ENCODE measurements around the gene SSRP1.

SSRP1 gene

GRCh38 chr11:57321388-57322255 is 14.1 kb downstream of the SSRP1 start:
- FAIRE-seq (no peak), DNase-seq (ENCODE audit: extremely low spot score, insufficient read length, low read depth) (no peak)

- DNase-seq (ENCODE audit: extremely low spot score, insufficient read length, low read depth): no peak
- no peak for FAIRE-seq
These were observed 14.8 kb downstream of the SSRP1 start for GRCh38 chr11:57320719-57321387.

DNA sequence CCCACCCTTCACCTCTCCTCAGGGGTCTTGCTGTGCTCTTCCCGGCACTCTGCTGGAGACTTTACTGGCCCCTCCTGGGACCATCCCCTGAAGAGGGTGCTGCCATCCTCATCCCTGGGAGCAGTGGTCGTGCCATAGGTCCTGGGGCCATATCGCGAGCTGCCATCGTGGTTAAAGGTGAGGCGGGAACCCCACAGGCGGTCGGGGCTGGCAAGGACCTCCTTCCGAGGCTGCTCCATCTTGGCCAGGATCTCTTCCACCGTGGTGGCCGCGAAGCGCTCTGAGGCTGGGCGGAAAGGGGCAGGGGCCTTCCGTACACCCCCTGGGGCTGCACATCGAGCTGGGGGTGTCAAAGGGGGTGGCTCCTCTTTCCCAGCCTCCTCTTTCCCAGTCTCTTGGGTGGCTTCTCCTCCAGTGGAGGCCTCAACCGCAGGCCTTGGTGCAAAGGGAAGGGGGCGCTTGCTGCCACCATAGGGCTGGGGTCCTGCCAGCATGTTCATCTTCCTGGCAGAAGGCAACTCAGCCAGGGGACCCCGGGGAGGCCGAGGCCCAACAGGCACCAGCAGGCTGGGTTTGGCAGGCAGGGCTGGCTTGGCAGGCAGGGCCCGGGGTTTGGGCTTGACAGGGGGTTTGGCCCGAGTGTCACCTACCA is 15.5 kb downstream of the SSRP1 start:
- no peak for FAIRE-seq
- DNase-seq (ENCODE audit: extremely low spot score, insufficient read length, low read depth): no peak

DNA sequence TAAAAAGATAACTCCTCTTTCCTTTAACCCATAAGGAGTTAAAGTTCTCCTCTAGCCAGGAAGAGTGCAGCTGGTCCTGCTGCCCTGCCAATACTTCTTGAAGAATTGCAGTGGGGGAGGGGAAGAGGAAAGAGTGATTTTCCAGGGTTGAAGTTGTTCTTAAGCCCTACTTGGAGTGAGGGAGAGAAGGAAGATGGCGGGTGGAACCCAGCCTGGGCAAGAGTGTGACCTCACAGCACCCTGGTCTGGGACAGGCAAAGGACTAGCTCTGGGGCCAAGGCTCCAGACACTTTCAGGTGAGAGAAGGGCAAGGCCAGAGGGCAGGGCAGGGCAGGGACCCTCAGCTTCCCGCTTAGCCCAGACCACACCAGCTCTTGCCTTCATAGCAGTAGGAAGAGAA is 17.5 kb downstream of the SSRP1 start:
- FAIRE-seq (no peak), DNase-seq (ENCODE audit: extremely low spot score, insufficient read length, low read depth) (no peak)

DNA sequence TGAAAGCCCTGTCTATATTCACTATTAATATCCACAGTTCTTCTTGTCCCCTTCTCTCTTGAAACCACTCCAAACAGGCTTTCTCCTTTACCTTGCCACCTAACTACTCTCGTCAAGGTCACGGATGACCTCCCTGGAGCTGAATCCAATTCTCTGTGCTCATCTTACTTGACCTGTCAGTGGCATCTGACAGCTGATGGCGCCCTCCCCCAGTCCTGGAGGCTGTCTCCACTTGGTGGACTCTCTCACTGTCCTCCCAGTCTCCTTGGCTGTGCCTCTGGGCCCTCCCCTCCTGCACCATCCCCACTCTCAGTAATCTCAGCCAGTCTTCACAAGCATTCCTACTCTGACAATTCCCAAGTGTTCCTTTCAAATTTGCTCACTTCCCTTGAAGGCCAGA is 19.7 kb downstream of the SSRP1 start:
- DNase-seq (ENCODE audit: extremely low spot score, insufficient read length, low read depth) (no peak), FAIRE-seq (no peak)

DNA sequence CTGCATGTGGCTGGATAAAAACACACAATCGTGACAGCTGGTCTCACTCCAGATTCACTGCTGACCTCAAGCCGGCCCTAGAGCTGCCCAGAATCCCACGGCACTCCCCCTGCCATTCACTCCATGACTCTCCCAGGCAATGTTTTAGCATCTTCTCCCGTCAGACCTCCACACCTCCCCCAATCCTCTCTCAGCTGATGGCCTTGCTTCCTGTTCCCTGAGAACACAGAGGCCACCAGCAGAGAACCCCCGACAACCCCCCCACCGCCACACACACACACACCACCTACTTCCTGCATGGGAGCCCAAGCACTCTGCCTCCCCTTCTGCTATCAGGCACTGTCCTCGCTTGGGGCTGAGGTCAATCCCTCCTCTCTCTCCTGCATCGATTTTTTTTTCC is 20.2 kb downstream of the SSRP1 start:
- no peak for FAIRE-seq
- no peak for DNase-seq (ENCODE audit: extremely low spot score, insufficient read length, low read depth)

- FAIRE-seq: no peak
These were observed 21.3 kb downstream of the SSRP1 start for GRCh38 chr11:57314221-57314973.

DNA sequence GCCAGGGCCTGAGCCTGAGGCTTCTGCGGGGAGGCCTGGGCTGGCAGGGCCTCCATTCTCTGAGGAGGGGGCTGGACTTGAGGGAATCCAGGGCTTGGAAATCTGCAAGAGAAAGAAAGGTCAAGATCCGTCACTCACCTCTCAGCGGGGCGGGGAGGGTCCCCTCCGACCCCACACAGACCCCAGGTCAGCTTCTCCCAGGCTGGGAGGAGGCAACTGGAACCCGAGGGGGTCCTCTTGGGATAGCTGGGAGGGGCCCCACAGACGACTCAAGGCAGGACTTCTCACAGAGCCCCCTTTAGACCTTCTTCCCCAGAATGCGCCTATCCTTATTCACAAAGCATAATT is 21.9 kb downstream of the SSRP1 start:
- FAIRE-seq (no peak), DNase-seq (ENCODE audit: extremely low spot score, insufficient read length, low read depth) (no peak)

More at GRCh38 chr11:57314221-57314973, 21.3 kb downstream of the SSRP1 start:
- no peak for DNase-seq (ENCODE audit: extremely low spot score, insufficient read length, low read depth)

- DNase-seq (ENCODE audit: extremely low spot score, insufficient read length, low read depth) (no peak), FAIRE-seq (no peak)
These were observed 22.5 kb downstream of the SSRP1 start for GRCh38 chr11:57313071-57313787.

- DNase-seq (ENCODE audit: extremely low spot score, insufficient read length, low read depth): no peak
- no peak for FAIRE-seq
These were observed 23.1 kb downstream of the SSRP1 start for GRCh38 chr11:57312511-57313021.

DNA sequence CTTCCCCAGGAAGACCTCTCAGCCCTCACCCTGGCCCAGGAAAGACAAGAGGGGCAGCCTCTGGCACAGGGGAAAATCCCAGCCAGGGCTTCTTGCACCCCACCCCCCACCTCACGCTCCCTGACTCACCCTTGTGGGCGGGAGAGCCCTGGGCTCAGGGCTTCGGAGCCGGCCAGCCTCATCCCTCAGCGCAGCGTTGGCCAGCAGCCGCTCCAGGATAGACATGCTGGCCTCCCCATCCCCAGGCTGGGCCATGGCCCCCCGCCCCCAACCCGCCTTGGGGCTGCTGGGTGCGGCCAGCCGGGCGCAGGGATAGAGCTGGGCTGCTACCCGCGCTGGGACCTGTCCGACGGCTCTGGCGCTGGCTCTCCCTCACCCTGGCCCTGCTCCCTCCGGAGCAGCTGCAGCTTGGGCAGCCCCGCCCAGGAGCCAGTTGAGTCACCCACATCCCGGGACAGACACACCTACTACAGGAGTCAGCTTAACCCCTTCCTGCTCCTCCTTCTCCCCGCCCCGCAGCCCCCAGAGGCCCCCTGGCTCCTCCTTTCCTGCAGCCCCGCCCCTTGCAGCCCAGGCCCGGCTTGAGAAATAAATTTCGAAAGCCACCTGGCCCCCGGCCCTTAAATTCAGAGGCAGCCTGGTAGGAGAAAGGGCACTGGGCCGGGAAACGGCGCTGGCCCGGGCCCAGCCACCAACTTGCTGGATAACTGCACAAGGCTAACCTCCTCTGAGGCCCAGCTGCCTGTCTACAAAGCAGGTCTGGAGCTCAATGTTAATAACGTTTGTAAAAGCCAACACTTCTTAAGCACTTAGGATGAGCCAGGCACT is 24.4 kb downstream of the SSRP1 start:
- peak; percentile 78 for DNase-seq (ENCODE audit: extremely low spot score, insufficient read length, low read depth)
- peak; percentile 80 for FAIRE-seq

GRCh38 chr11:57310630-57311086 is 25.0 kb downstream of the SSRP1 start:
- FAIRE-seq (no peak), DNase-seq (ENCODE audit: extremely low spot score, insufficient read length, low read depth) (no peak)

DNA sequence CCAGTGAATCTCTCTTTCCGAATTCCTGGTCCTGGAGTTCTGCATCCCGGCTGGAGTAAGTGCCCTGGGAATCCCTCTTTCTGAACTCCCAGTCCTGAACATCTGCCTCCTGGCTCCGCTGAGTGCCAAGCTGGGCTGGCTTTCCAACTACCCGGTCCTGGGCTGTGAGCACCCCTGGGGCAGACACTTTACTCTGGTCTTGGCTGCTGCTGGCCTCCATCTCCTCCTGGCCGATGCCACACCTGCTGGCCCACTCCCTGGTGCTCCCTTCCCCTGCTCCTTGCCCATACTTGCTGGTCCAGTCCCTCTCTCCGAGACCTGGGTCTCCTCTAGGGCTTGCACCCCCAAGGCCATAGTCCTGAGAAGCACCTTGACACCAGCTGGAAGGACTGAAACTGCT is 25.6 kb downstream of the SSRP1 start:
- FAIRE-seq (no peak), DNase-seq (ENCODE audit: extremely low spot score, insufficient read length, low read depth) (no peak)

DNA sequence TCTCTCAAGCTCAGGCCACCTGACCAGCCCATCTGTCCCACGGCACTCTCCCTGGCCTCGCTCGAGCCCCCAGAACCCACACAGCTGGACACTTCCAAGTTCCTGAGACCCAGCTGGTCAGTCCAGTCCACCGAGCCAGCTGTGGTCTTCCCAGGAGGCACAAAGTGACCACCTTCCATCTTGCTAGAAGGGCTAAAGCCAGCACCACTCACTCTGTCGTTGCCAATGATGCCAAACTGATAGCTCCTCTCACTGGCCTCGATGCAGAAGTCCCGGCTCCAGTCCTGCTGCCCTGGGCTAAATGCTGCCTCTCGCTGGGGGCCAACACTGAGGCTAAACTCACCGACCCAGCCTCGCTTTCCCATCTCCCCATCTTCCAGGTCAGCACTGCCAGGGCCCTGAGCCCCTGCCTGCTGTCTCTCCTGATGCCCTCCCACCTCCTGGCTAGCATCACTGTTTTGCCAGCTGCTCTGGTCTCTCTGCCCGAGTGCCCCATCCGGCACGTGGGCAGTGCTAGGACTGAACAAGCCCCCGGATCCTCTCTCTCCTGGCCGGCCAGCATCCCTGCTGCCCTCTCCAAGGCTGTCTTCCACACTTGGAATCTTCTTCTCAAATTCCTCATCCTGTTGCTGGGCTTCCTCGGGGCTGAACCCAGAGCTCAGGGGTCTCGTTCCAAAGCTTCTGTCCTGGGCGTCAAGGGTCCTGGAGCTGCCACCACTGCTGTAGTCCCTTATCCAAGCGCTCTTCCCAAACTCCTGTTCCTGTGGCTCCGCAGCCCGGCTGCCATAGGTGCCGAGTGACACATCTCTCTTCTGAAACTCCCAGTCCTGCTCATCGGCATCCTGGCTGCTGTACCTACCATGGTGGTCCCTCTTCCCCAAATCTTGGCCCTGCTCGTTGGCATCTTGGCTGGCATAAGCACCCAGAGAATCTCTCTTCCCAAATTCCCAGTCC is 26.3 kb downstream of the SSRP1 start:
- DNase-seq (ENCODE audit: extremely low spot score, insufficient read length, low read depth): no peak
- no peak for FAIRE-seq

DNA sequence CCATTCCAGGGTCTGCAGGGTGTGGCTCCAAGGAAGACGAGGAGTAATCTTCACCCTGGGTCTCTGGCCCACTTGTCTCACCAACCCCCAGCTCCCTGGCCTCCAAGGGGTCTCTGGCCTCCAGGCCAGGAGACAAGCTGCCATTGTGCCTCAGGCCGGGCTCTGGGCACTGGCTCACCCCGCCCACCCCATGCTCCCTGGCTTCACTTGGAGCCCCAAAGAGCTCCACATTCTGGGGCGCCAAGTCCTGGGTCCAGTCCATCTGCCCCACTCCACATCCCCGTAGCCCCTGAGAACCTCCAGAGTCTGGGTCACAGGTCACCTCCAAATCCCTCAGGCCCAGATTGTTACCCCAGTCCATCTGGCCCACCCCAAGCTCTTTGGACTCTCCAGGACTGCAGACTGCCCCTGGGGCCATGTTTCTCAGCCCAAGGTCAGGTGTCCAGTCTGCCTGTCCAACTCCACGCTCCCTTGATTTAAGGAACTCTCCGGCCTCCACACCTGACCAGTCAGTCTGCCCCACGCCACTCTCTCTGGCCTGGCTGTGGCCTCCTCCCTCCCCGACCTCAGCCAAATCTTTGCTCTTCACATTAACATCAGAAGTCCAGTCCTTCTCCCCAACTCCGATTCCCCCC is 27.1 kb downstream of the SSRP1 start:
- FAIRE-seq: no peak
- DNase-seq (ENCODE audit: extremely low spot score, insufficient read length, low read depth): no peak

DNA sequence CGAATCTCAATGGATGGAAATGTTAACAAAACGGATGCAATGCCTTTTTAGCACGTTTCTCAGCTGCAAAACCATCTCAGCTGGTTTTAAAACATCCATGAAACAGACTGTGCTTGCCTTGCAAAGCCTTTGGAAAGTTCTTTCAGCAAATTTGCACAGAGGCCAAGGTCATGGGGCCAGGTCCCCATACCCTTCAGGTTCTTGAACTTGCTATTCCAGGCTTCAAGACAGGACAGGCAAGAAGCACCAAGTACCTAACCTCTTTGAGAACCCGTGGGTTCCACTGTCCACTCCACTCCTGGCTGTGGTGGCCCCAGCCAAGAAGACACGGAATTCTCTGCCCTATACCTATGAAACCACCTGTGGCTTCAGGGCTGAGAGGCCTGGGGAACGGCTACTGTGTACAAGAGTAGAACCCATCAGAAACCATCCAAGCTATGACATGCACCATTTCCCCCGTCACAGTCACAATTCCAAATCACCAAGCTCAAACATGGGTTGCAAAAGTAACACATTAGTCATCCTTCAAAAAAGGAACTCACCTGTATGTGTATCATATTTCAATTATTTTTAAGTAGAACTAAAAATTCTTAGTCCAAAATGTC is 27.9 kb downstream of the SSRP1 start:
- DNase-seq (ENCODE audit: extremely low spot score, insufficient read length, low read depth): no peak
- no peak for FAIRE-seq
